ENCODE measurements around the gene FARS2. TPM values are rescaled to one million over a fixed set of nuclear protein-coding genes. Genes with fewer than 3 reads are reported as not detected.

FARS2 gene
- total and polyA plus RNA-seq, 12 donors = 7.6 to 22.4 (median 20.8) TPM

- intact Hi-C loops (cut with DNase I) = loop anchor here in 8 of 10 donors (2.0 to 10.0 kb wide), 5 partner anchors 189 to 349 kb away; no protein-coding TSS in a partner anchor
Measured at GRCh38 chr6:5403609-5404008, 142.3 kb downstream of the FARS2 start.

GRCh38 chr6:5405976-5406375 lies 144.7 kb downstream of the FARS2 start:
- no peak for DNase-seq
- WGBS, 2 donors = 95 to 97% methylated on average over 4 of the region's 4 CpGs
- Histone ChIP-seq H3K27ac (no peak overlapping the region), H3K9me3 (peaks cover 0 to 12% (median 4%) of the 10 kb centered on the region in 11 donors), H3K4me3 (no peak overlapping the region), H3K36me3 (peaks cover 0 to 10% (median 0%) of the 10 kb centered on the region in 9 donors), H3K27me3 (no peaks in the 10 kb centered on the region), H3K4me1 (peaks cover 0 to 9% (median 0%) of the 10 kb centered on the region in 9 donors)
- ATAC-seq = no peak
- TF ChIP-seq CTCF (IDR thresholded peaks at IDR 0.05) = no peak
- intact Hi-C loops (cut with DNase I) = loop anchor here in 4 of 10 donors (10.0 kb wide), 2 partner anchors 191 to 351 kb away; no protein-coding TSS in a partner anchor

More at GRCh38 chr6:5403609-5404008, 142.3 kb downstream of the FARS2 start:
- Histone ChIP-seq H3K27me3 (no peaks in the 10 kb centered on the region), H3K4me3 (no peak overlapping the region), H3K4me1 (peaks cover 0 to 9% (median 0%) of the 10 kb centered on the region in 9 donors), H3K36me3 (peaks cover 0 to 9% (median 0%) of the 10 kb centered on the region in 9 donors), H3K9me3 (peaks cover 0 to 12% (median 4%) of the 10 kb centered on the region in 11 donors), H3K27ac (no peak overlapping the region)
- TF ChIP-seq CTCF (IDR thresholded peaks at IDR 0.05) = no peak
- DNase-seq = no peak
- ATAC-seq = no peak

GRCh38 chr6:5411414-5411813 lies 150.1 kb downstream of the FARS2 start:
- H3K27me3 ChIP-seq = no peaks in the 10 kb centered on the region
- intact Hi-C loops (cut with DNase I) = no loop called here
- ATAC-seq (no peak), DNase-seq (no peak)
- H3K36me3 ChIP-seq = peaks cover 0 to 5% (median 0%) of the 10 kb centered on the region in 9 donors
- no peak overlapping the region for H3K4me3 ChIP-seq
- TF ChIP-seq CTCF (IDR thresholded peaks at IDR 0.05) = no peak
- no peak overlapping the region for H3K27ac ChIP-seq
- no peaks in the 10 kb centered on the region for H3K4me1 ChIP-seq
- H3K9me3 ChIP-seq = no peaks in the 10 kb centered on the region

GRCh38 chr6:5412017-5412416 lies 150.7 kb downstream of the FARS2 start:
- no peak for ATAC-seq
- Histone ChIP-seq H3K4me3 (no peak overlapping the region), H3K4me1 (no peaks in the 10 kb centered on the region), H3K9me3 (no peaks in the 10 kb centered on the region), H3K27ac (no peak overlapping the region), H3K36me3 (peaks cover 0 to 4% (median 0%) of the 10 kb centered on the region in 9 donors), H3K27me3 (no peaks in the 10 kb centered on the region)
- no peak for TF ChIP-seq CTCF (IDR thresholded peaks at IDR 0.05)
- DNase-seq = no peak
- WGBS, 2 donors = 79 to 83% methylated on average over 5 of the region's 5 CpGs
- intact Hi-C loops (cut with DNase I) = no loop called here

Data from heart right ventricle (tissue), 16 donors.